IPS-18c (cell line): ENCODE data around the gene NACAD.

Experiments used
- H3K4me3 ChIP-seq: 2 replicates; pipeline ENCODE4 v1.7.0; 2013; ENCODE audit warnings: low read depth, mild to moderate bottlenecking, low read length, moderate library complexity; ENCODE audit not compliant: insufficient read depth
- H3K9me3 ChIP-seq: one replicate; pipeline ENCODE4 v1.6.1; 2013; ENCODE audit warnings: mild to moderate bottlenecking, low read length, moderate library complexity; ENCODE audit not compliant: control insufficient read depth, insufficient read depth

Gene NACAD

DNA sequence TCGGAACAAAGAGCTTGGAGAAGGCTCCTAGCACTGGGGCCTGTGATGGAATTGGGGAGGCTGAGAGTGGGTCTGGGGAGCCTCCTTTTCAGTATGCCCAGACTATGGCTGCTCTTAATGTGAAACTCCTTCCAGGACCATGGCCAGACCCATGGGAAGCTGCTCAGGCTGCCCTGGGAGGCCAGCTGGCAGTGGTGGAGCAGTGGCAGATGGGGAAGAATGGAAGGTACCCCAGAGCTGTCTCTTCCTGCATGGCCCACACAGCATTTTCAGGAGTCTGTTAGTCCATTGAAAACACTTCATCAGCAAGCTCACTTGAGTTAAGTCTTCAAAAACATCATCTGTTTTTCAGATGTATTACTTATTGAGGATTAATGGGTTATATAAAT, 18.5 kb downstream of the NACAD start:
- no peaks in the 10 kb centered on the region for H3K9me3 ChIP-seq
- no peak overlapping the region for H3K4me3 ChIP-seq

DNA sequence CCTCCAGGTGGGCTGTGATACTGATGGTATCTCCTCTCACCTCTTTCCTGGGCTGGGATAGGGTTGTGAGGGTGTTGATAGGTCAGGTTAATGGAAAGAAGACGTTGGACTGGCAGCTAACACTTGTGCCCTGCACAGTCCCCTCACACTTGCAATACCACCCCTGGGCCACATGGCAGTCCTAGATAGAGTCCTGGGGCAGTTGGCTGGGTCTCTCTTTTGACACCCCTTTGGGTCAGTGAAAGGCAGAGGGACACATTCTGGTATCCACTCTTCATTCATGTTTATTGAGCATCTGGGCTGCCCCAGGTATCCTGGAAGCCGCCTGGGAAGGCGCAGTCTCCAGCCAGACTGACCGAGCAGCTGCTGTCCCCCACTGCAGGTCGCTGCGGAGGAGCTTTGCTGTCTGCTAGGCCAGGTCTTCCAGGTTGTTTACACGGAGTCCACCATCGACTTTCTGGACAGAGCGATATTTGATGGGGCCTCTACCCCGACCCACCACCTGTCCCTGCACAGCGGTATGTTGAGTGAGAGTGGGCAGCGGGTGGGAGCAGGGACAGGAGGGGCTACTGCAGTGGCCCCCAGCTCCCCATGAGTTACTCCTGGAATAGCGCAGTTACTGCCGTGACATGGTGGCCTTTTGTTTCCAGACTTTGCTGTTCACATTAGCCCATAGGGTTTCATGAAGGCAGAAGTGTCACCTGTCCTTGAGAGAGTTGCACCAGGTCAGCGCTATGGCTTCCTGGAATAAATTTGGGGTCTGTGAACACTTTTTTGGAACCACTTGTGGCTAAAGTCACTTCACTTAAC, 19.1 kb downstream of the NACAD start:
- H3K9me3 ChIP-seq, result no peaks in the 10 kb centered on the region
- H3K4me3 ChIP-seq, result no peak overlapping the region

DNA sequence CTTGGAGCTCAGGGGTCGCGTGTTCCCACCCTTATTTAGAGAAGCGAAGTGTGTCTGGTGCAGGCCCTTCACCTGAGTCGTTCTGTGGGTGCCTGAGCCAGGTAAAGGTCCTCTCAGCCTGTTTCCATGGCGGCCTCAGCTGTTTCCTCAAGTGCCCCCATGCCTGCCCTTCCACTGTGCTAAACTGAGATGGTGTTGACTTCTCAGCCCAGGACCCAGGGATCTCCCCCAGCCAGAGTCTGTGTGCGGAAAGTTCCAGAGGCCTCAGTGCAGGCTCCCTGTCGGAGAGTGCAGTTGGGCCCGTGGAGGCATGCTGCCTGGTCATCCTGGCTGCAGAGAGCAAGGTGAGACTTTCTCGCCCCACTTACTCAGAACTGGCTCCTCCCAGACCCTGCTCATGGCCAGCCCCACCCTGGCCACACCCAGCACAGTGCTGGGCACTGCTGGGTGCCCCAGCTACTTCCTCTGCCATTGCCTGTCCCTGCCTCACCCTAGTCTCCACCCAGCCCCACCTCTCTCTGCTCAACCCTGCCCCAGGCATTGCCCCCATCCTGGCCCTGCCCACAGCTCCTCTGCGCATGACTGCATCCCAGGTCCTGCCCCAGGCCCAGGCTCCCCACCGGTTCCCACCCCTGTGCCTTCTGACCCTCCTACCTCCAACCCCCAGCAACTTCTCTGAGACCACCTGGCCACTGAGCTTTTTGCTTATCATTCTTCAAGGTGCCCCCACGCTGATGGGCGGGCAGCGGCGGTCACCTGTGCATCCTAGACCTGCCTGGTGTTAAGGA, 20.3 kb downstream of the NACAD start:
- no peak overlapping the region for H3K4me3 ChIP-seq

DNA sequence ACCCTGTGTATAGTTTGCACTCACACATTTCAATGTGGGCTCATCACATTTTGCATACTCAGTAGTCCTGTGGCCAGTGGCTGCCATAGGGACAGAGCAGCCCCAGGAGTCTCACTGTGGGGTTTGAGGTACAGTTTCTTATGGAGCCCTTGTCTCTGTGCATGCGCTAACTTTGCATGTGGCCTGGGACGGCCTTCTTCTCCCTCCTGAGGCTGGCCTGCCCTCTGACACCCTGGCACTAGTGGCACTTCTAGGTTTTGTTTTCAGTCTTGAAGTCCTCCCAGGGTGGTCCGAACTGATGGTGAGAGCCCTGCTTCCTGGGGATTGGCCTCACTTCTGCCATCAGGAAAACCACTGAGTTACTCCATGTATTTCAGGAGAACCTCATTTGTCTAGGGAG, 21.2 kb downstream of the NACAD start:
- Histone ChIP-seq H3K9me3 (no peaks in the 10 kb centered on the region), H3K4me3 (no peak overlapping the region)

More for the DNA sequence above, 20.3 kb downstream of the NACAD start:
- no peaks in the 10 kb centered on the region for H3K9me3 ChIP-seq

DNA sequence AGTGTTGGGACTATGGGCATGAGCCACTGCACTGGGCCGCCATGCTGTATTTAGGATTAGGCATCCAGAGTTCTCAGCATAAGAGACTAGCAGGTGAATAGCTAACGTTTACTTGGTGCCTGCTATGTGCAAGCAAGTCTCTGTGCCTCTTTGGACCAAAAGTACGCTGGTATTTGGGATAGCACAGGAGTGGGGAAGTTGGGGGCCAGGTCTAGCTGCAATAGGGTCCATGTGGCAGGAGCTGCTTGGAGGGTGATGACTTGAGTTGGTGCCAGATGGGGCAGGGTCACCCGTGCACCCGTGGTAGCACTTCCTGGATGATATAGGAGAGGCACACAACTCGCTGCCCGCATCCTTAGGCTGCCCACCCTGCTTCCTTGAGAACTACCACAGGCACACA, 22.4 kb downstream of the NACAD start:
- Histone ChIP-seq H3K9me3 (no peaks in the 10 kb centered on the region), H3K4me3 (no peak overlapping the region)

DNA sequence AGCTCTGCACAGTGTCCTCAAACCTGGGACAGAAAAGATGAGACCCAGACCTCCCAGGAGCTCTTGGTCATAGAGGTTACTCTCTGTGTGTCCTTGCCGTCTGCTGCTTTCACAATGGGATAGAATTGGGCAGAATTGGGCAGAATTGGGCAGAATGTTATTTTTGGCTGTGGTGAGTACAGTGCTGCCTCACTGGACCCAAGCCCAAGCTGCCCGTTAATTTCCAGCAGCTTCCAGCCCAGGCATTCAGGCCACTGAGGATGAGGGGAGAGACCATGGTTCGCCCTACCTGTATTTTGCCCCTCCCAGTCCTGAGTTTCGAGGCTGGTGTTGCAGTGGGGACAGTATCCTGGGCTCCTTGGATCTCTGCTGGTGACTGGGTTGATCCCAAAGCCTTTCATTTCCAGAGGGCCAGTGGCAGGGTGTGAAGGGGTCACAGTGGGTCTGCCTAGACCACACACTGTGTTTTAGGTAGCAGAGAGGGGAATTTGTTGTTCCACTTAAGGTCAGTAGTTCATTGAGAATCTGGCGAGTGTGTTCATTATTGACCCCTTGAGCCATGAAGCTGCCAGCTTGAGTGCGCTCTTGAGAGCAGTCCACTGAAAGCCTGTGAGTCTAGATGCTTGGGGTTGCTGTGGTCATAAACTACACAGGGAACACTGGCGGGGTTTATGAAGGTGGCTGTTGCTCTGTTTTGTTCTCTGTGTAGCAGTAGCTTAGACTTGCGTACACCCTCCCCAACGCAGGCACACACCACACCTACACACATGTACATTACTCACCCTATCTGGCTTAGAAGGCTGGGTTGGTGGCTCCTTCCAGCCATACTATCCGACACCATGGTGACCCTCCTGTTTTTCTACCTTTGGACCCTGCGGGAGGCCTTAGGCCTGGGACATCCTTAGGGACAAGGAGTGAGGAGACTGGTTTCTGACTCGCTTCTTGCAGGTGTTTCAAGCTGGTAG, 23.5 kb downstream of the NACAD start:
- Histone ChIP-seq H3K9me3 (no peaks in the 10 kb centered on the region), H3K4me3 (no peak overlapping the region)

DNA sequence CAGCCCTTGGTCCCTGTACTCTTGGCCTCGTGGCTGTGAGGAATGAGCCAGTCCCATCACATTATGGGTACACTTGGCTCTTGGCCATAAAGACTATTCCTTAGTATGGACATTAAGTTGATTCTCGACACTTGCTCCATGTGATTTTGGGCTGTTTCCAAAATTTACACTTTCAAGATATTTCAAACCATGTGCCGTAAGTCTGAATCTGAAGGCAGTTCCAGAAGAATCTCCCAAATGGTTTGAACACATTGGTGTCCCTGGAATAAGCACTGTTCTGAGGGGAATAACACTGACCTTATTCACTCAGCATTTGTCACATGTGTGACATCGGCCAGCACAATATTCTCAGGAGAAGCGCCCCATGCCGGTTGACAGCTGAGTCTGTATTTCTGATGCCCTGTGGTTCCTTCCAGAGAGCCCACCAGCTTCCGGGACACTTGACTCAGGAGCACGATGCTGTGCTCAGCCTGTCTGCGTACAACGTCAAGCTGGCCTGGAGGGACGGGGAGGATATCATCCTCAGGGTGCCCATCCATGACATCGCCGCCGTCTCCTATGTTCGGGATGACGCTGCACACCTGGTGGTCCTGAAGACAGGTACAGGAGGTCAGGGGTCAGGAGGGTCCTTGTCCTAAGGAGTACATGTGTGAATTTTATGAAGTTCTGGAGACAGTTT, 24.6 kb downstream of the NACAD start:
- no peak overlapping the region for H3K4me3 ChIP-seq
- no peaks in the 10 kb centered on the region for H3K9me3 ChIP-seq

DNA sequence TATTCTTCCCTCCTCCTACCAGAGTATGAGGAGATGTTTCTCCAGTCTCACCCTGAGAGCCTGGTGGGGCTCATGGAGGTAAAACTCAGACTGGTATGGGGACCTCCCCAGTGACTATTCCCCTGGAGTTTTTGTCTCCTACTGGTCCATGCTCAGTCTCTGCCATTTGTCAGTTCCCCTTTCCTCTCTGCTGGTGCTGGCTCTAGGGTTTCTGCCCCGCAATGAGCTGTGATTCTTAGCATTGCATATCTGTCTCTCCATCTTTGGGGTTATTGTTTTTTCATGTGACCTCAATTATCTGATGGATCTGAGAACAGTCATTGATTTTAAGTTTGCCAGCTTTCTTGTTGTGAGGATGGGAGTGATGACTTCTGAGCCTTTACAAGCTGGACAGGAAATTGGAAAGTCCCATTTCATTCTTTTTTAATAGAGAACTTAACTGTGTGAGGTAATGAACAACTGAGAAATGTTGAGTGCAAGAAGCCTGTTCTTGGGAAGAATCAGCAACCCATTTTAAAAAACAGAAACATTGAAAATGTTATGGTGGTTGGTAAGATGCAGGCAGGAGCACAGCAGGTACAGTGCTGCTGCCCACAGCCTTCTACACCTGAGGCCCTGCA, 26.9 kb downstream of the NACAD start:
- no peaks in the 10 kb centered on the region for H3K9me3 ChIP-seq
- H3K4me3 ChIP-seq, result no peak overlapping the region

DNA sequence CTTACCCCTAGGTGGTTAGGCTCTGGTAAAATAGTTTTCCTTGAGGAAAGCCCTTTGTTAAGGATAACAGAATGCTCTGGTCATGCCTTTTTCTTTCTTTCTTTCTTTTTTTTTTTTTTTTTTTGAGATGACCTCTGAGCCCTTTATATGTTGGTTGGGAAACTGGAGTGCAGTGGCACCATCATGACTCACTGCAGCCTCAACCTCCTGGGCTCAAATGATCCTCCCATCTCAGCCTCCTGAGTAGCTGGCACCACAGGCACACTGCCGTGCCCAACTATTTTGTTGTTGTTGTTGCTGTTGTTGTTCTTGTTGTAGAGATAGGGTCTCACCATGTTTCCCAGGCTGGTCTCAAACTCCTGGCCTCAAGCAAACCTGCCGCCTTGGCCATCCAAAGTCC, 27.4 kb downstream of the NACAD start:
- no peaks in the 10 kb centered on the region for H3K9me3 ChIP-seq

DNA sequence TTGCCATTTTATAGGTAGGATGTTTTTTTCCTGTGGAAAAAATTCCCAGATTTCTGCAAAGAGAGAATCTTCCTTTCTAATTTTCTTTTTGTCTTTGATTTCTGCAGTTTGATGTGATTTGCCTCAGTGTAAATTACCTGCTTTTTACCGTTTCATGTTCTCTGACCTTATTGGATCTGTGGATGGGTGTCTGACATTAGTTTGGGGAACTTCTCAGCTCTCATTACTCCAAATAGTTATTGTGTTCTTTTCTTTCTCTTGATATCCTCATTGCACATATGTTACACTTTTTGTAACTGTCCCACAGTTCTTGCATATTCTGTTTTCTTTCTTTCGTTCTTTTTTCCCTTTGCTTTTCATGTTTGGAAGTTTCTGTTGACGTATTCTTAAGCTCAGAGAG, 28.5 kb downstream of the NACAD start:
- H3K9me3 ChIP-seq, result no peaks in the 10 kb centered on the region
- H3K4me3 ChIP-seq, result no peak overlapping the region

More for the DNA sequence above, 27.4 kb downstream of the NACAD start:
- no peak overlapping the region for H3K4me3 ChIP-seq

DNA sequence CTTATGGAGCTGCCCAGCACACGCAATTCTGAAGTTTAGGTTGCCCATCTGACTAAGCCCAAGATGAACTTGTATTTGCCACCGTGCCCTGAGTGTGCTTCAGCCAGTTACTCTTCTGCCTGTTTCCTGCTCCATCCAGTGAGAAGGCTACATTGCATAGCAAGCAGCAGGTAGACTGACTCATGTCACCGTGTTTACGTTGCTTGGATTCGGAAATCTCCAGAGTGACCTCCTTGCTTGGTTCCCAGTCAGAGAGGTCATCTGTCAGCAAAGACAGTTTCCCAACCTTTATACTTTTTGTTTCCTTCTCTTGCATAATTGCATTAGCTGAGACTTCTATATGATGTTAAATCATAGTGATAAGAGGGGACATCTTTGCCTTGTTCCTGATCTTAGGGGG, 30.9 kb downstream of the NACAD start:
- Histone ChIP-seq H3K4me3 (no peak overlapping the region), H3K9me3 (no peaks in the 10 kb centered on the region)

DNA sequence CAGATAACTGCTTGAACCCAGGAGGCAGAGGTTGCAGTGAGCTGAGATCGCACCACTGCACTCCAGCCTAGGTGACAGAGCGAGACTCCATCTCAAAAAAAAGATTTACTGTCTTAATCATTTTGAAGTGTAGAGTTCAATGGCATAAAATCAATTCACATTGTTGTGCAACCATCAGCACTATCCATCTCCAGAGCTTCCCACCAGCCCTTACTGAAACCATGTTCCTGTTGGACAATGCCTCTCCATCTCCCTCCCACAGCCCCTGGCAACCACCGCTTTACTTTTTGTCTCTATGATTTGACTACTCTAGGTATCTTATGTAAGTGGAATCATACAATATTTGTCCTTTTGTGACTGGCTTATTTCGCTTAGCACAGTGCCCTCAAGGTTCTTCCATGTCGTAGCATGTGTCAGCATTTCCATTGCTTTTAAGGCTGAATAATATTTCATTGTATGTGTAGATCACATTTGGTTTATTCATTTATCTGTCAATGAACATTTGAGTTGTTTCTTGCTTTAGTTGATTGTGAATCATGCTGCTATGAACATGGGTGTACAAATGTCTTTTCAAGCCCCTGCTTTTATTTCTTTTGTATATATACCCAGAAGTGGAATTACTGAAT, 33.1 kb downstream of the NACAD start:
- H3K4me3 ChIP-seq, result no peak overlapping the region
- H3K9me3 ChIP-seq, result no peaks in the 10 kb centered on the region

DNA sequence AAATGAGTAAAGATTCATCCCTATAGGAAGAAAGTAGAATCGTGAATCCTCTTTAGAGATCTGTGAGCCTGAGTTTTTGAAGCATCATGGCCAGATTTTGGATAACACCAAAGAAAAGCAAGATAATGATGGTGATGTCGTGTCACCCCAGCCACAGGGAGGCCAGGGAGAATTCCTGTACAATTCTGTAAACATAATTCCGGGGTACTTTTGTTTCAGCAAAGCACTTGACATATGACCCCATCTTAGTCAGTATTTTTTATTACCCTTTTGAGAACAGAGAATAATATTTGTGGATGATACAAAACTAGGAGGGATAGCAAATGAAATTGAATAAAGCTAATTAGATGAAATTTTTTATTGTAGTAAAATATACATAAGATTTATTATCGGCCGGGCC, 33.8 kb downstream of the NACAD start:
- Histone ChIP-seq H3K4me3 (no peak overlapping the region), H3K9me3 (no peaks in the 10 kb centered on the region)

DNA sequence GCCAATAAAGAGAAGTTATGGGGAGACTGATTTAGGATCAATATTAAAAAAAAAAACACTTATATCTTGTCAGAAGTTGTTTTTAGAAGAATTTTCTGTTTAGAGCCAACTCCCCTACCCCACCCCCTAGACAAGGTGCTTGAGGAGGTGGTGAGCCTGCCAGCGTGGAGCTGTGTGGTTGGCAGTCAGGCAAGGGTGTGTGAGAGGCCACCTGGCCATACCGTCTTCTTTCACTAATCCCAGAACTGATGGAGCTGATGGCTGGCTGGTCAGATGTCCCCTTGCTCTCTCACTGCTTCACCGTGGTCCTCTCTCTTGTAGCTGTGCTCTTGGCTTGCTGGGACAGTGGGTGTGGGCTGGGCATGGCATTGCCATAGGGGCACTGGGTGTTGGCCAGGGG, 34.3 kb downstream of the NACAD start:
- Histone ChIP-seq H3K4me3 (no peak overlapping the region), H3K9me3 (no peaks in the 10 kb centered on the region)

DNA sequence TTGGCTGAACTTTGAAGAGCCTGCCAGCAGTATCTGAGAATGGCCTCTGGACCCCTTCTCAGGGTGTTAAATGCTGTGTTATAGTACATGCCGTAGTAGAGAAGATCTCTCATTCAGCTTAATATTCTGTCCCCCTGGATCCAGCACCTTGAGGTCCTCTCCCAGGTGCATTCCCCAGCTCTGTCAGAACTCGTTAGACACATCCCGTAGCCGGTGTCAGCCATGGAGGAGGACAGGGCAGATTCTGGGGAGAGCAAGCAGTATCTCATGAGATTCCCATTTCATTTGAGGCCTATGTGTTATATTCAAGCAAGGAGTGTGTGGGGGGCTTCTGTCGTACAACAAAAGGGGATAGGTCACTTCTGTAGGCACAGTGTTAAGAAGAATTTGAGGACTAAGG, 34.8 kb downstream of the NACAD start:
- Histone ChIP-seq H3K4me3 (no peak overlapping the region), H3K9me3 (no peaks in the 10 kb centered on the region)

DNA sequence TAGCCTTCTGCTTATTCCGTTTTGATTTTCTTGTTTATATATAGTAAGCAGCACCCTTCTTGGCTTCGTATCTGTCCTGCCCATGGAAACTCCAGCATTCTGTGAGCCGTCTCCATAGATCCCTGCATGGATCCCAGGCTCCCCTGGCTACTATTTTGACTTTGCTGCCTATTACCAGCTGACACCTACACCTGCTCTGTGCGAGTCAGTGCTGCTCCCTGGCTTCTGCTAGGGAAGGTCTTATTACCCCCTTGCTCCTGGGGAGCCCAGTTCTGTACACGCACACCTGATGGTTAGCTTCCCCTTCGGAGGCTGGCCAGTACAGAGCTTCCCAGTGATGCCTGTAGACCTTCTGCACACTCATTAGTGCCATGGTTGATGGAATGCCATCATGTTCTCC, 35.4 kb downstream of the NACAD start:
- no peak overlapping the region for H3K4me3 ChIP-seq
- no peaks in the 10 kb centered on the region for H3K9me3 ChIP-seq
